Astrocyte (in vitro differentiated cells and primary cell): Measurements from ENCODE around the gene SLC38A4. TPM values are rescaled to one million over a fixed set of nuclear protein-coding genes. Genes with fewer than 3 reads are reported as not detected.

Experiments
- DNase-seq: peaks from one replicate; pipeline ENCODE4 v3.0.0-alpha.2; 2010; ENCODE audit warnings: low read depth
- FAIRE-seq: peaks from 2 replicates; lab custom pipeline; 2011; peaks lifted over from hg19 to GRCh38; lab: Jason Lieb, UNC
- H2AFZ ChIP-seq: 2 replicates; pipeline ENCODE4 v1.6.0; 2012; ENCODE audit warnings: low read depth, low read length, inconsistent platforms
- H3K27ac ChIP-seq: 2 replicates; pipeline ENCODE4 v1.5.1; 2011; ENCODE audit warnings: low read depth, low read length, inconsistent platforms
- H3K27me3 ChIP-seq: 2 replicates; pipeline ENCODE4 v1.6.0; 2011; ENCODE audit warnings: low read length, inconsistent platforms; ENCODE audit not compliant: insufficient read depth
- H3K36me3 ChIP-seq: 2 replicates; pipeline ENCODE4 v1.5.1; 2011; ENCODE audit warnings: low read length, inconsistent platforms; ENCODE audit not compliant: insufficient read depth
- H3K4me1 ChIP-seq: 2 replicates; pipeline ENCODE4 v1.5.1; 2011; ENCODE audit warnings: low read length, inconsistent platforms; ENCODE audit not compliant: insufficient read depth
- H3K4me2 ChIP-seq: 2 replicates; pipeline ENCODE4 v1.6.0; 2012; ENCODE audit warnings: low read length, inconsistent platforms
- H3K4me3 ChIP-seq: 2 replicates; pipeline ENCODE4 v1.5.1; 2011; ENCODE audit warnings: low read depth, mild to moderate bottlenecking, low read length, inconsistent platforms; ENCODE audit not compliant: insufficient read depth
- H3K79me2 ChIP-seq: 2 replicates; pipeline ENCODE4 v1.6.0; 2012; ENCODE audit warnings: mild to moderate bottlenecking, low read length, inconsistent platforms; ENCODE audit not compliant: insufficient read depth
- H3K9ac ChIP-seq: 2 replicates; pipeline ENCODE4 v1.6.0; 2012; ENCODE audit warnings: mild to moderate bottlenecking, low read length, inconsistent platforms
- H3K9me3 ChIP-seq: 2 replicates; pipeline ENCODE4 v1.5.1; 2012; ENCODE audit warnings: low read depth, mild to moderate bottlenecking, low read length, inconsistent platforms; ENCODE audit not compliant: insufficient read depth
- H4K20me1 ChIP-seq: 2 replicates; pipeline ENCODE4 v1.6.0; 2012; ENCODE audit warnings: low read length, inconsistent platforms; ENCODE audit not compliant: insufficient read depth
- H3K27ac Mint-ChIP-seq: one replicate; pipeline ENCODE4 v1.8.0; 2021; ENCODE audit warnings: mild to moderate bottlenecking, mixed read lengths; ENCODE audit not compliant: unreplicated experiment
- H3K27me3 Mint-ChIP-seq: one replicate; pipeline ENCODE4 v1.8.0; 2021; ENCODE audit warnings: low read depth, mixed read lengths; ENCODE audit not compliant: unreplicated experiment
- H3K36me3 Mint-ChIP-seq: one replicate; pipeline ENCODE4 v1.8.0; 2021; ENCODE audit warnings: low read depth, mixed read lengths; ENCODE audit not compliant: unreplicated experiment
- H3K4me1 Mint-ChIP-seq: one replicate; pipeline ENCODE4 v1.8.0; 2021; ENCODE audit warnings: low read depth, mixed read lengths; ENCODE audit not compliant: unreplicated experiment
- H3K4me3 Mint-ChIP-seq: one replicate; pipeline ENCODE4 v1.8.0; 2021; ENCODE audit warnings: mild to moderate bottlenecking, moderate library complexity, mixed read lengths; ENCODE audit not compliant: unreplicated experiment
- H3K9me3 Mint-ChIP-seq: one replicate; pipeline ENCODE4 v1.8.0; 2021; ENCODE audit warnings: mild to moderate bottlenecking, mixed read lengths; ENCODE audit not compliant: unreplicated experiment
- EZH2 ChIP-seq: IDR thresholded peaks from 2 replicates; pipeline ENCODE4 v1.6.1; 2012; ENCODE audit warnings: mild to moderate bottlenecking, low read length, inconsistent platforms; ENCODE audit not compliant: insufficient read depth
- total RNA-seq: library from RNA; stranded (reverse); gene quantifications from 2 replicates; pipeline ENCODE4 v1.2.1, GENCODE V29; 2021
- TF ChIP-seq, protein P1 (sequence below): IDR thresholded peaks from 2 replicates; pipeline ENCODE4 v1.5.1; 2011; ENCODE audit warnings: low read depth, mild to moderate bottlenecking, inconsistent platforms, low read length, moderate library complexity; ENCODE audit not compliant: insufficient read depth

The SLC38A4 gene
- total RNA-seq, 1 donor from 2014 or later, result 1.6 TPM

- H3K36me3 Mint-ChIP-seq, result no peaks in the 10 kb centered on the region
- H3K27ac Mint-ChIP-seq, result no peak overlapping the region
- no peaks in the 10 kb centered on the region for H3K27me3 ChIP-seq
- no peaks in the 10 kb centered on the region for H3K4me1 ChIP-seq
- H3K9ac ChIP-seq, result no peak overlapping the region
- H3K4me1 Mint-ChIP-seq, result no peaks in the 10 kb centered on the region
- TF ChIP-seq EZH2, result no peak
- TF ChIP-seq, protein P1, sequence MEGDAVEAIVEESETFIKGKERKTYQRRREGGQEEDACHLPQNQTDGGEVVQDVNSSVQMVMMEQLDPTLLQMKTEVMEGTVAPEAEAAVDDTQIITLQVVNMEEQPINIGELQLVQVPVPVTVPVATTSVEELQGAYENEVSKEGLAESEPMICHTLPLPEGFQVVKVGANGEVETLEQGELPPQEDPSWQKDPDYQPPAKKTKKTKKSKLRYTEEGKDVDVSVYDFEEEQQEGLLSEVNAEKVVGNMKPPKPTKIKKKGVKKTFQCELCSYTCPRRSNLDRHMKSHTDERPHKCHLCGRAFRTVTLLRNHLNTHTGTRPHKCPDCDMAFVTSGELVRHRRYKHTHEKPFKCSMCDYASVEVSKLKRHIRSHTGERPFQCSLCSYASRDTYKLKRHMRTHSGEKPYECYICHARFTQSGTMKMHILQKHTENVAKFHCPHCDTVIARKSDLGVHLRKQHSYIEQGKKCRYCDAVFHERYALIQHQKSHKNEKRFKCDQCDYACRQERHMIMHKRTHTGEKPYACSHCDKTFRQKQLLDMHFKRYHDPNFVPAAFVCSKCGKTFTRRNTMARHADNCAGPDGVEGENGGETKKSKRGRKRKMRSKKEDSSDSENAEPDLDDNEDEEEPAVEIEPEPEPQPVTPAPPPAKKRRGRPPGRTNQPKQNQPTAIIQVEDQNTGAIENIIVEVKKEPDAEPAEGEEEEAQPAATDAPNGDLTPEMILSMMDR, result no peak
- no peak overlapping the region for H3K4me3 ChIP-seq
- no peak overlapping the region for H3K4me2 ChIP-seq
- H3K79me2 ChIP-seq, result no peaks in the 10 kb centered on the region
- H4K20me1 ChIP-seq, result no peaks in the 10 kb centered on the region
- no peak for FAIRE-seq
- H3K27ac ChIP-seq, result no peak overlapping the region
- no peak for DNase-seq
- H3K36me3 ChIP-seq, result no peaks in the 10 kb centered on the region
- H3K9me3 Mint-ChIP-seq, result peaks cover 8% of the 10 kb centered on the region
- H3K9me3 ChIP-seq, result no peaks in the 10 kb centered on the region
- no peak overlapping the region for H3K4me3 Mint-ChIP-seq
- no peaks in the 10 kb centered on the region for H3K27me3 Mint-ChIP-seq
- no peak overlapping the region for H2AFZ ChIP-seq
Observed at GRCh38 chr12:46718495-46718894, 107.3 kb downstream of the SLC38A4 start.

DNA sequence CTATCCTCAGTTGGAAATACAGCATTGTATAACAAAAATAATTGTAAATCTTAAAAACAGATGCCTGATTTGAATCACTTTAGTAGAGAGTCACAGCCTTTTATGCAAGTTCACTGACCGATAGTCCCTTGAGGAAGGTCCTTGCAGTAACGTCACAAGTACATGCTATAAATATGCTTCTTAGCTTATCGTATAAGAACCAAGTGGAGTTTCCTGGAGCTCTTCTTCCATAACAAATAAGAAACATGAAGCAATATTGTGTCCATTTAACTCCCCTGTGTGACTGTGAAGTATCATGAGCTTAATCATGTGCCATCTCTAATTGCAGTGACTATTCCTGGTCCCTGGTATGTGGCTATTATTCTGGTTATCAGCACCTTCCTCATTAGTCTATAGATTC, 107.9 kb downstream of the SLC38A4 start:
- Histone ChIP-seq H3K27me3 (no peaks in the 10 kb centered on the region), H3K4me3 (no peak overlapping the region), H3K79me2 (no peaks in the 10 kb centered on the region), H3K4me1 (no peaks in the 10 kb centered on the region), H3K27ac (no peak overlapping the region), H4K20me1 (no peaks in the 10 kb centered on the region), H2AFZ (no peak overlapping the region), H3K9ac (no peak overlapping the region), H3K36me3 (no peaks in the 10 kb centered on the region), H3K4me2 (no peak overlapping the region), H3K9me3 (no peaks in the 10 kb centered on the region)
- Mint-ChIP-seq H3K27me3 (no peaks in the 10 kb centered on the region), H3K9me3 (peaks cover 8% of the 10 kb centered on the region), H3K4me3 (no peak overlapping the region), H3K4me1 (no peaks in the 10 kb centered on the region), H3K27ac (no peak overlapping the region), H3K36me3 (no peaks in the 10 kb centered on the region)
- TF ChIP-seq EZH2, result no peak
- TF ChIP-seq, protein P1, result no peak
- DNase-seq, result no peak
- FAIRE-seq, result no peak

DNA sequence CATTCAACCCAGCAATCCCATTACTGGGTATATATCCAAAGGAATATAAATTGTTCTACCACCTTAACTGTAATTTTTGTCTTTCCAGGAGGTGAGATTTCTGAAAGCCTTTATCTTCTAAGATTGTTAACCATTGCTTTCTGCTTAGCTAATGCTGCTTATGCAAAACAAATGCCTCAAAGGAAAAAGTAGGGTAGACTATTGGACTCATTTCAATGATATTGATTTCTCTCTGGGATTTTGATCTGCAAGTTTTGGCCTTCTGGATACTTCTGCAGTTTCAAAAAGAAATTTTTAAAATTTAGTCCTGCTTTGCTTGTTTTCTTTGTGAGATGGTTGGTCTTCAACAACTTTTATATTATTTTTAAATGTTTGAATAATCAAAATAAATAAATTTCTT, 108.6 kb downstream of the SLC38A4 start:
- Histone ChIP-seq H3K4me2 (no peak overlapping the region), H3K79me2 (no peaks in the 10 kb centered on the region), H3K4me1 (no peaks in the 10 kb centered on the region), H3K9me3 (no peaks in the 10 kb centered on the region), H4K20me1 (no peaks in the 10 kb centered on the region), H3K27me3 (no peaks in the 10 kb centered on the region), H3K9ac (no peak overlapping the region), H3K27ac (no peak overlapping the region), H2AFZ (no peak overlapping the region), H3K36me3 (no peaks in the 10 kb centered on the region), H3K4me3 (no peak overlapping the region)
- FAIRE-seq, result no peak
- peaks cover 8% of the 10 kb centered on the region for H3K9me3 Mint-ChIP-seq
- H3K27ac Mint-ChIP-seq, result no peak overlapping the region
- H3K36me3 Mint-ChIP-seq, result no peaks in the 10 kb centered on the region
- TF ChIP-seq, protein P1, result no peak
- no peak for TF ChIP-seq EZH2
- H3K27me3 Mint-ChIP-seq, result no peaks in the 10 kb centered on the region
- H3K4me1 Mint-ChIP-seq, result no peaks in the 10 kb centered on the region
- no peak for DNase-seq
- H3K4me3 Mint-ChIP-seq, result no peak overlapping the region
